ENCODE data around the gene ATP8A2. TPM values are rescaled to one million over a fixed set of nuclear protein-coding genes. Genes with fewer than 3 reads are reported as not detected.

ATP8A2 gene
- total RNA-seq, 1 experiment from 2014 or later: 5.2 TPM

DNA sequence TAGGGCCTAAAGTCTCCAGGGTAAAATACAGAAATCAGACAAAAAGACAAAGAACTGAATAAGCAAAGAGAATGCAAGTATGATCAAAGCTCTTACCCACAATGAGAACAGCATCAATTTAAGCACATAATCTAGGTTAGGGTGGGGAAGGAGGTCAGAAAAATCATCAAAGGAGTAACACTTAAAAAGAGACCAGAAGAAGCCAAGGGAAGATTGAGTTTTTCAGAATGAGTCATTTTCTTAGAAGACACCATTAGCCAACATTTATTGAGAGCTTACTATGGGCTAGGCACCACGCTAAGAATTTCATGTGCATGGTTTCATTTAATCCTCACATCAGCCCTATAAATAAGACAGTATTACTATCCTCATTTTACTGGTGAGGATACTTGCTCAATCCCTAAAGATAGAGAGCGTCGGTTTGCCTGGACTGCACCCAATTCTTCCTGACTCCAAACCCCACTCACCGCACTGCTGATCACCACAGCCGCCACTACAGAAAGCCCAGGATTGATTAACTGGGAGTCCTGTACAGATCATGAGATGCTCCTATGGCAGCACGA is 681.7 kb downstream of the ATP8A2 start:
- TF ChIP-seq E2F4 (CRISPR knock-in tag; IDR thresholded peaks at IDR 0.05; ENCODE audit: borderline replicate concordance, low read depth) (no peak), ZBTB21 (CRISPR knock-in tag; IDR thresholded peaks at IDR 0.05; ENCODE audit: borderline replicate concordance) (no peak), NR2C2 (CRISPR knock-in tag; IDR thresholded peaks at IDR 0.05) (no peak), ZNF232 (CRISPR knock-in tag; IDR thresholded peaks at IDR 0.05) (no peak), MYBL2 (CRISPR knock-in tag; IDR thresholded peaks at IDR 0.05) (no peak), NFE2L1 (CRISPR knock-in tag; IDR thresholded peaks at IDR 0.05) (no peak), RORB (CRISPR knock-in tag; IDR thresholded peaks at IDR 0.05) (no peak), ZNF396 (CRISPR knock-in tag; IDR thresholded peaks at IDR 0.05; ENCODE audit: borderline replicate concordance) (no peak), IRF2 (CRISPR knock-in tag; IDR thresholded peaks at IDR 0.05; ENCODE audit: borderline replicate concordance, low read depth) (no peak), OVOL2 (CRISPR knock-in tag; IDR thresholded peaks at IDR 0.05; ENCODE audit: borderline replicate concordance) (no peak), TEAD1 (CRISPR knock-in tag; IDR thresholded peaks at IDR 0.05) (no peak)
- TF ChIP-seq, protein P1, sequence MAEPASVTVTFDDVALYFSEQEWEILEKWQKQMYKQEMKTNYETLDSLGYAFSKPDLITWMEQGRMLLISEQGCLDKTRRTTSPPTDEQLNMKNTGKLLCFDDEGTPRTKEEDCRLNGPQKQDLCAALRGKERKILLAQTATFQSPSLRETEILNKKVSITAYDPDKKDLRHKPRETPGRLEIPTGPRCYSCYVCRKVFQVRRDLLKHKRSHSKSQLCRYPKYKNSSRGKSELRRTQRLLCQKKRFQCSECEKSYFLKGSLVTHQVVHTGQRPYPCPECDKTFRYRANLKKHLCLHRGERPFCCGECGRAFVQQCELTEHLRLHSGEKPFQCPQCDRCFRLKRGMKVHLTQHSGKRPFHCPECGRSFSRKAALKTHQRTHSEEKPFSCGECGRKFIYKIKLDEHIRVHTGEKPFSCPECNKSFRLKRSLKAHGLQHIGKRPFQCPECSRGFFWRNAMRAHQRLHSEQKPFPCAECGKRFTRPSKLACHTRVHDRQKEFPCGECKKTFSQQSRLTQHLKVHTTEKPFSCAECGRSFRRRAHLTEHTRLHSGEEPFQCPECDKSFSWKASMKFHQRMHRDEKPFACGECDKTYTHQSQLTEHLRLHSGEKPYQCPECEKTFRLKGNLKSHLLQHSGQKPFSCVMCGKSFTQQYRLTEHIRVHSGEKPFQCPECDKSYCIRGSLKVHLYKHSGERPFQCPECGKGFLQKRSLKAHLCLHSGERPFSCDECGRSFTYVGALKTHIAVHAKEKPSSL (CRISPR knock-in tag; conservative IDR thresholded peaks at IDR 0.05): no peak
- Mint-ChIP-seq H3K4me3 (no peak overlapping the region), H3K27me3 (ENCODE audit: low read depth) (peaks cover 41% of the 10 kb centered on the region), H3K27ac (no peak overlapping the region), H3K4me1 (peaks cover 17% of the 10 kb centered on the region), H3K9me3 (no peaks in the 10 kb centered on the region), H3K36me3 (no peaks in the 10 kb centered on the region)
- CTCF ChIA-PET: interaction anchor here (0.6 kb wide), 1 partner anchor 11 kb away, joined by 3 read pairs; no protein-coding TSS in a partner anchor
- POLR2A ChIA-PET: no interaction called here
- no peak for ATAC-seq
- DNase-seq (ENCODE audit: low spot score): no peak

- peaks cover 27% of the 10 kb centered on the region for H3K27me3 Mint-ChIP-seq (ENCODE audit: low read depth)
- H3K36me3 Mint-ChIP-seq: no peaks in the 10 kb centered on the region
- no peak overlapping the region for H3K27ac Mint-ChIP-seq
- H3K4me1 Mint-ChIP-seq: peaks cover 14% of the 10 kb centered on the region
- H3K9me3 Mint-ChIP-seq: no peaks in the 10 kb centered on the region
- ChIA-PET CTCF (no interaction called here), POLR2A (no interaction called here)
- no peak for DNase-seq (ENCODE audit: low spot score)
- no peak overlapping the region for H3K4me3 Mint-ChIP-seq
- ATAC-seq: no peak
- no peak for TF ChIP-seq AR (CRISPR knock-in tag; IDR thresholded peaks at IDR 0.05)
- TF ChIP-seq ZBTB21 (CRISPR knock-in tag; IDR thresholded peaks at IDR 0.05; ENCODE audit: borderline replicate concordance): no peak
- TF ChIP-seq JAZF1 (CRISPR knock-in tag; IDR thresholded peaks at IDR 0.05): no peak
- no peak for TF ChIP-seq SMAD4 (CRISPR knock-in tag; IDR thresholded peaks at IDR 0.05)
- no peak for TF ChIP-seq ZNF232 (CRISPR knock-in tag; IDR thresholded peaks at IDR 0.05)
- TF ChIP-seq, protein P2, sequence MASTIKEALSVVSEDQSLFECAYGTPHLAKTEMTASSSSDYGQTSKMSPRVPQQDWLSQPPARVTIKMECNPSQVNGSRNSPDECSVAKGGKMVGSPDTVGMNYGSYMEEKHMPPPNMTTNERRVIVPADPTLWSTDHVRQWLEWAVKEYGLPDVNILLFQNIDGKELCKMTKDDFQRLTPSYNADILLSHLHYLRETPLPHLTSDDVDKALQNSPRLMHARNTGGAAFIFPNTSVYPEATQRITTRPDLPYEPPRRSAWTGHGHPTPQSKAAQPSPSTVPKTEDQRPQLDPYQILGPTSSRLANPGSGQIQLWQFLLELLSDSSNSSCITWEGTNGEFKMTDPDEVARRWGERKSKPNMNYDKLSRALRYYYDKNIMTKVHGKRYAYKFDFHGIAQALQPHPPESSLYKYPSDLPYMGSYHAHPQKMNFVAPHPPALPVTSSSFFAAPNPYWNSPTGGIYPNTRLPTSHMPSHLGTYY (CRISPR knock-in tag; IDR thresholded peaks at IDR 0.05): no peak
- no peak for TF ChIP-seq ZNF396 (CRISPR knock-in tag; IDR thresholded peaks at IDR 0.05; ENCODE audit: borderline replicate concordance)
- no peak for TF ChIP-seq PRRX2 (CRISPR knock-in tag; IDR thresholded peaks at IDR 0.05)
- TF ChIP-seq TP53 (CRISPR knock-in tag; IDR thresholded peaks at IDR 0.05): no peak
- TF ChIP-seq NR2C2 (CRISPR knock-in tag; IDR thresholded peaks at IDR 0.05): no peak
- TF ChIP-seq USF2 (CRISPR knock-in tag; IDR thresholded peaks at IDR 0.05): no peak
- TF ChIP-seq, protein P3, sequence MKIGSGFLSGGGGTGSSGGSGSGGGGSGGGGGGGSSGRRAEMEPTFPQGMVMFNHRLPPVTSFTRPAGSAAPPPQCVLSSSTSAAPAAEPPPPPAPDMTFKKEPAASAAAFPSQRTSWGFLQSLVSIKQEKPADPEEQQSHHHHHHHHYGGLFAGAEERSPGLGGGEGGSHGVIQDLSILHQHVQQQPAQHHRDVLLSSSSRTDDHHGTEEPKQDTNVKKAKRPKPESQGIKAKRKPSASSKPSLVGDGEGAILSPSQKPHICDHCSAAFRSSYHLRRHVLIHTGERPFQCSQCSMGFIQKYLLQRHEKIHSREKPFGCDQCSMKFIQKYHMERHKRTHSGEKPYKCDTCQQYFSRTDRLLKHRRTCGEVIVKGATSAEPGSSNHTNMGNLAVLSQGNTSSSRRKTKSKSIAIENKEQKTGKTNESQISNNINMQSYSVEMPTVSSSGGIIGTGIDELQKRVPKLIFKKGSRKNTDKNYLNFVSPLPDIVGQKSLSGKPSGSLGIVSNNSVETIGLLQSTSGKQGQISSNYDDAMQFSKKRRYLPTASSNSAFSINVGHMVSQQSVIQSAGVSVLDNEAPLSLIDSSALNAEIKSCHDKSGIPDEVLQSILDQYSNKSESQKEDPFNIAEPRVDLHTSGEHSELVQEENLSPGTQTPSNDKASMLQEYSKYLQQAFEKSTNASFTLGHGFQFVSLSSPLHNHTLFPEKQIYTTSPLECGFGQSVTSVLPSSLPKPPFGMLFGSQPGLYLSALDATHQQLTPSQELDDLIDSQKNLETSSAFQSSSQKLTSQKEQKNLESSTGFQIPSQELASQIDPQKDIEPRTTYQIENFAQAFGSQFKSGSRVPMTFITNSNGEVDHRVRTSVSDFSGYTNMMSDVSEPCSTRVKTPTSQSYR (CRISPR knock-in tag; IDR thresholded peaks at IDR 0.05): no peak
- TF ChIP-seq, protein P4, sequence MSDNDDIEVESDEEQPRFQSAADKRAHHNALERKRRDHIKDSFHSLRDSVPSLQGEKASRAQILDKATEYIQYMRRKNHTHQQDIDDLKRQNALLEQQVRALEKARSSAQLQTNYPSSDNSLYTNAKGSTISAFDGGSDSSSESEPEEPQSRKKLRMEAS (CRISPR knock-in tag; IDR thresholded peaks at IDR 0.05): no peak
- TF ChIP-seq IRF1 (CRISPR knock-in tag; IDR thresholded peaks at IDR 0.05): no peak
- TF ChIP-seq ZNF416 (CRISPR knock-in tag; IDR thresholded peaks at IDR 0.05): no peak
- no peak for TF ChIP-seq ESRRA (CRISPR knock-in tag; IDR thresholded peaks at IDR 0.05; ENCODE audit: borderline replicate concordance)
Observed at GRCh38 chr13:26054896-26055295, 683.1 kb downstream of the ATP8A2 start.

Measured in WTC11 (cell line).